ENCODE results near the gene ZNRD2. TPM values are rescaled to one million over a fixed set of nuclear protein-coding genes. Genes with fewer than 3 reads are reported as not detected.

Gene ZNRD2
- total and polyA plus RNA-seq, 10 of the 15 experiments (the other 5 are each of a cell fraction or from before 2014, with no cell fraction given): 7.9 to 111 (median 55.4) TPM

GRCh38 chr11:65562788-65563187 is 7.5 kb upstream of the ZNRD2 start:
- Histone ChIP-seq H3K4me1 (ENCODE audit: control insufficient read depth, insufficient read depth, low read length) (peaks cover 8% of the 10 kb centered on the region), H3K36me3 (ENCODE audit: control insufficient read depth in 2 of 2, insufficient read depth in 2 of 2, low read length in 1 of 2) (no peaks in the 10 kb centered on the region), H3K27me3 (replicated peaks in 1 of 2; ENCODE audit: control insufficient read depth in 2 of 2, insufficient read depth in 2 of 2, low read length in 1 of 2) (no peaks in the 10 kb centered on the region; a peak in 2 of 4 replicates), H3K9ac (ENCODE audit: control insufficient read depth, insufficient read depth, low read length) (no peak overlapping the region), H3K4me2 (ENCODE audit: control insufficient read depth, insufficient read depth) (no peak overlapping the region), H2AFZ (ENCODE audit: control insufficient read depth, low read depth, low read length) (no peak overlapping the region), H3K4me3 (no peak overlapping the region), H4K20me1 (ENCODE audit: control insufficient read depth, insufficient read depth) (no peaks in the 10 kb centered on the region), H3K27ac (ENCODE audit: control insufficient read depth, insufficient read depth) (no peak overlapping the region), H3K79me2 (ENCODE audit: control insufficient read depth, insufficient read depth, low read length) (no peaks in the 10 kb centered on the region), H3K9me3 (replicated peaks; ENCODE audit: control insufficient read depth, insufficient read depth, low read length) (no peaks in the 10 kb centered on the region)
- no peak for DNase-seq (ENCODE audit: low read depth, low spot score)
- ChIA-PET POLR2A (interaction anchor here (0.6 to 2.0 kb wide), 4 partner anchors 14 to 905 kb away, joined by 4 to 12 read pairs (median 6); no protein-coding TSS in a partner anchor), RAD21 (ENCODE audit: unreplicated experiment) (interaction anchor here (0.7 to 1.3 kb wide), 2 partner anchors 16 to 27 kb away, joined by 3 to 4 read pairs; no protein-coding TSS in a partner anchor), SMC1A (ENCODE audit: uncharacterized antibody, unreplicated experiment) (no interaction called here), CTCF (no interaction called here)
- 39% methylated on average over 4 of the region's 9 CpGs for WGBS (ENCODE audit: insufficient coverage, insufficient replicate concordance, low lambda C conversion rate, missing lambda C conversion rate)
- no TSS peak for BruUV-seq (replicated peaks)
- in situ Hi-C loops (cut with MboI) (no loop called here), intact Hi-C loops (cut with micrococcal nuclease; ENCODE audit: unreplicated experiment) (no loop called here)
- TF ChIP-seq ZNF622 (IDR thresholded peaks at IDR 0.05): no peak
- no peak for TF ChIP-seq NR2C1 (IDR thresholded peaks at IDR 0.05)
- no peak for TF ChIP-seq EZH2 (IDR thresholded peaks at IDR 0.05; ENCODE audit: borderline replicate concordance, control insufficient read depth, low read depth, low read length)
- TF ChIP-seq BACH1 (IDR thresholded peaks at IDR 0.05; ENCODE audit: borderline replicate concordance): no peak
- no peak for TF ChIP-seq PKNOX1 (IDR thresholded peaks at IDR 0.05)
- no peak for FAIRE-seq
- no peak for ATAC-seq

- SMC1A ChIA-PET (ENCODE audit: uncharacterized antibody, unreplicated experiment): no interaction called here
- Histone ChIP-seq H3K36me3 (ENCODE audit: control insufficient read depth in 2 of 2, insufficient read depth in 2 of 2, low read length in 1 of 2) (no peaks in the 10 kb centered on the region), H3K9me3 (replicated peaks; ENCODE audit: control insufficient read depth, insufficient read depth, low read length) (no peaks in the 10 kb centered on the region), H3K4me1 (ENCODE audit: control insufficient read depth, insufficient read depth, low read length) (peaks cover 9% of the 10 kb centered on the region), H3K27me3 (replicated peaks in 1 of 2; ENCODE audit: control insufficient read depth in 2 of 2, insufficient read depth in 2 of 2, low read length in 1 of 2) (no peaks in the 10 kb centered on the region; a peak in 2 of 4 replicates), H3K79me2 (ENCODE audit: control insufficient read depth, insufficient read depth, low read length) (peaks cover 4% of the 10 kb centered on the region), H3K9ac (ENCODE audit: control insufficient read depth, insufficient read depth, low read length) (no peak overlapping the region), H3K4me3 (no peak overlapping the region), H4K20me1 (ENCODE audit: control insufficient read depth, insufficient read depth) (no peaks in the 10 kb centered on the region), H3K4me2 (ENCODE audit: control insufficient read depth, insufficient read depth) (no peak overlapping the region), H2AFZ (ENCODE audit: control insufficient read depth, low read depth, low read length) (no peak overlapping the region), H3K27ac (ENCODE audit: control insufficient read depth, insufficient read depth) (no peak overlapping the region)
- RAD21 ChIA-PET (ENCODE audit: unreplicated experiment): interaction anchor here (0.7 to 1.3 kb wide), 2 partner anchors 17 to 27 kb away, joined by 3 to 4 read pairs; no protein-coding TSS in a partner anchor
- no peak for ATAC-seq
- intact Hi-C loops (cut with micrococcal nuclease; ENCODE audit: unreplicated experiment) (no loop called here), in situ Hi-C loops (cut with MboI) (no loop called here)
- FAIRE-seq: no peak
- WGBS (ENCODE audit: insufficient coverage, insufficient replicate concordance, low lambda C conversion rate, missing lambda C conversion rate): 82% methylated on average over 4 of the region's 4 CpGs
- BruUV-seq (replicated peaks): no TSS peak
- CTCF ChIA-PET: interaction anchor here (1.0 kb wide), 1 partner anchor 11 kb away, joined by 3 read pairs; no protein-coding TSS in a partner anchor
- DNase-seq (ENCODE audit: low read depth, low spot score): no peak
- POLR2A ChIA-PET: interaction anchor here (0.6 to 2.0 kb wide), 4 partner anchors 23 to 905 kb away, joined by 4 to 12 read pairs (median 4); no protein-coding TSS in a partner anchor
- TF ChIP-seq BHLHE40 (IDR thresholded peaks at IDR 0.05; ENCODE audit: borderline replicate concordance in 1 of 2, low read depth in 2 of 2, low read length in 1 of 2): no peak
- no peak for TF ChIP-seq CEBPZ (IDR thresholded peaks at IDR 0.05; ENCODE audit: low read depth, low read length)
- TF ChIP-seq CHD4 (IDR thresholded peaks at IDR 0.05): no peak
- TF ChIP-seq BCL3 (IDR thresholded peaks at IDR 0.05; ENCODE audit: borderline replicate concordance, insufficient read depth, low read depth, low read length, poor library complexity, severe bottlenecking): no peak
- no peak for TF ChIP-seq MTA2 (IDR thresholded peaks at IDR 0.05; ENCODE audit: low read depth)
- TF ChIP-seq MEF2A (IDR thresholded peaks at IDR 0.05; ENCODE audit: insufficient read depth, low read depth, low read length): no peak
Measured at GRCh38 chr11:65563601-65564000, 6.7 kb upstream of the ZNRD2 start.
